ENCODE measurements around the gene RFLNA. TPM values are rescaled to one million over a fixed set of nuclear protein-coding genes. Genes with fewer than 3 reads are reported as not detected.

Gene RFLNA
- total and polyA plus RNA-seq, 4 donors, result 0.40 to 1.8 (median 1.4) TPM

GRCh38 chr12:124315372-124316044 is 20.6 kb downstream of the RFLNA start:
- ATAC-seq (ENCODE audit: insufficient read depth, low FRiP score), result no peak
- 73 to 85% methylated on average over 17 of the region's 17 CpGs for WGBS, 2 donors
- Histone ChIP-seq H3K4me1 (ENCODE audit: control insufficient read depth in 5 of 5, insufficient read depth in 5 of 5, low read length in 5 of 5) (peaks cover 0 to 7% (median 0%) of the 10 kb centered on the region in 5 donors), H3K27me3 (ENCODE audit: control insufficient read depth in 3 of 3, insufficient read depth in 3 of 3, low read length in 2 of 3) (peaks cover 0 to 11% (median 0%) of the 10 kb centered on the region in 3 donors), H3K27ac (ENCODE audit: low read depth in 1 of 2, low read length in 1 of 2) (no peak overlapping the region), H3K36me3 (ENCODE audit: control insufficient read depth in 4 of 4, insufficient read depth in 4 of 4, low read length in 4 of 4) (no peaks in the 10 kb centered on the region), H3K4me3 (no peak overlapping the region), H3K9me3 (ENCODE audit: control insufficient read depth in 4 of 4, insufficient read depth in 3 of 4, low read length in 3 of 4) (no peaks in the 10 kb centered on the region), H3K9ac (ENCODE audit: insufficient read depth in 1 of 2, low read length in 2 of 2) (no peak overlapping the region)
- no peak for DNase-seq
- TF ChIP-seq CTCF (IDR thresholded peaks at IDR 0.05; ENCODE audit: control extremely low read depth, extremely low read depth), result no peak

GRCh38 chr12:124316257-124316900 is 21.5 kb downstream of the RFLNA start:
- Histone ChIP-seq H3K4me1 (ENCODE audit: control insufficient read depth in 5 of 5, insufficient read depth in 5 of 5, low read length in 5 of 5) (peaks cover 0 to 7% (median 0%) of the 10 kb centered on the region in 5 donors), H3K9ac (ENCODE audit: insufficient read depth in 1 of 2, low read length in 2 of 2) (no peak overlapping the region), H3K27me3 (ENCODE audit: control insufficient read depth in 3 of 3, insufficient read depth in 3 of 3, low read length in 2 of 3) (peaks cover 0 to 11% (median 0%) of the 10 kb centered on the region in 3 donors), H3K4me3 (no peak overlapping the region), H3K36me3 (ENCODE audit: control insufficient read depth in 4 of 4, insufficient read depth in 4 of 4, low read length in 4 of 4) (no peaks in the 10 kb centered on the region), H3K27ac (ENCODE audit: low read depth in 1 of 2, low read length in 1 of 2) (no peak overlapping the region), H3K9me3 (ENCODE audit: control insufficient read depth in 4 of 4, insufficient read depth in 3 of 4, low read length in 3 of 4) (no peaks in the 10 kb centered on the region)
- ATAC-seq (ENCODE audit: insufficient read depth, low FRiP score) (no peak), DNase-seq (no peak)
- no peak for TF ChIP-seq CTCF (IDR thresholded peaks at IDR 0.05; ENCODE audit: control extremely low read depth, extremely low read depth)
- 84 to 88% methylated on average over 12 of the region's 12 CpGs for WGBS, 2 donors

- no peak overlapping the region for H3K9ac ChIP-seq (ENCODE audit: insufficient read depth in 1 of 2, low read length in 2 of 2)
- H3K36me3 ChIP-seq (ENCODE audit: control insufficient read depth in 4 of 4, insufficient read depth in 4 of 4, low read length in 4 of 4), result no peaks in the 10 kb centered on the region
- no peak overlapping the region for H3K27ac ChIP-seq (ENCODE audit: low read depth in 1 of 2, low read length in 1 of 2)
- ATAC-seq (ENCODE audit: insufficient read depth, low FRiP score), result no peak
- DNase-seq, result no peak
- H3K4me3 ChIP-seq, result no peak overlapping the region
- WGBS, 2 donors, result 77 to 78% methylated on average over 12 of the region's 12 CpGs
- TF ChIP-seq CTCF (IDR thresholded peaks at IDR 0.05; ENCODE audit: control extremely low read depth, extremely low read depth), result no peak
- peaks cover 0 to 7% (median 0%) of the 10 kb centered on the region in 5 donors for H3K4me1 ChIP-seq (ENCODE audit: control insufficient read depth in 5 of 5, insufficient read depth in 5 of 5, low read length in 5 of 5)
- no peaks in the 10 kb centered on the region for H3K9me3 ChIP-seq (ENCODE audit: control insufficient read depth in 4 of 4, insufficient read depth in 3 of 4, low read length in 3 of 4)
- H3K27me3 ChIP-seq (ENCODE audit: control insufficient read depth in 3 of 3, insufficient read depth in 3 of 3, low read length in 2 of 3), result peaks cover 0 to 11% (median 0%) of the 10 kb centered on the region in 3 donors
Measured at GRCh38 chr12:124317400-124317799, 22.5 kb downstream of the RFLNA start.

Measured in lung (tissue), 12 donors.